HEK293 (cell line): Measurements from ENCODE around the gene FLNA.

ENCODE experiments used
- BCL11A ChIP-seq: fragments of 450-650 bp; formaldehyde crosslinking; IDR thresholded peaks from 2 replicates; pipeline ENCODE4 v1.5.1; 2016; ENCODE audit warnings: low read depth, missing biosample characterization, missing genetic modification characterization
- BCL11B ChIP-seq: fragments of 450-650 bp; formaldehyde crosslinking; IDR thresholded peaks from 2 replicates; pipeline ENCODE4 v1.5.1; 2016; ENCODE audit warnings: low read depth, missing biosample characterization, missing genetic modification characterization
- BCL6B ChIP-seq: fragments of 450-650 bp; formaldehyde crosslinking; IDR thresholded peaks from 2 replicates; pipeline ENCODE4 v1.5.1; 2017; ENCODE audit warnings: missing biosample characterization, missing genetic modification characterization
- CTCF ChIP-seq: fragments of 450-650 bp; formaldehyde crosslinking; IDR thresholded peaks from 2 replicates; pipeline ENCODE4 v1.5.1; 2016; ENCODE audit warnings: missing biosample characterization, missing genetic modification characterization
- SALL2 ChIP-seq: fragments of 450-650 bp; formaldehyde crosslinking; IDR thresholded peaks from 2 replicates; pipeline ENCODE4 v1.5.0; 2017; ENCODE audit warnings: missing biosample characterization, mild to moderate bottlenecking, missing genetic modification characterization, borderline replicate concordance
- SP3 ChIP-seq: fragments of 450-650 bp; formaldehyde crosslinking; IDR thresholded peaks from 2 replicates; pipeline ENCODE4 v1.5.1; 2016; ENCODE audit warnings: missing biosample characterization, missing genetic modification characterization
- TRIM28 ChIP-seq: IDR thresholded peaks from 2 replicates; pipeline ENCODE4 v1.6.1; 2011; ENCODE audit warnings: low read length, control low read depth, borderline replicate concordance
- ZBTB1 ChIP-seq: fragments of 450-650 bp; formaldehyde crosslinking; IDR thresholded peaks from 2 replicates; pipeline ENCODE4 v1.5.1; 2016; ENCODE audit warnings: missing biosample characterization, missing genetic modification characterization
- ZNF132 ChIP-seq: fragments of 450-650 bp; formaldehyde crosslinking; IDR thresholded peaks from 2 replicates; pipeline ENCODE4 v1.5.1; 2017; ENCODE audit warnings: missing biosample characterization, missing genetic modification characterization, borderline replicate concordance
- ZNF133 ChIP-seq: fragments of 450-650 bp; formaldehyde crosslinking; IDR thresholded peaks from 2 replicates; pipeline ENCODE4 v1.5.1; 2016; ENCODE audit warnings: missing biosample characterization, missing genetic modification characterization
- ZNF2 ChIP-seq: fragments of 450-650 bp; formaldehyde crosslinking; IDR thresholded peaks from 2 replicates; pipeline ENCODE4 v1.5.1; 2016; ENCODE audit warnings: missing biosample characterization, missing genetic modification characterization
- ZNF239 ChIP-seq: fragments of 450-650 bp; formaldehyde crosslinking; IDR thresholded peaks from 2 replicates; pipeline ENCODE4 v1.5.1; 2016; ENCODE audit warnings: missing biosample characterization, missing genetic modification characterization
- ZNF302 ChIP-seq: fragments of 450-650 bp; formaldehyde crosslinking; IDR thresholded peaks from 2 replicates; pipeline ENCODE4 v1.5.1; 2016; ENCODE audit warnings: missing biosample characterization, missing genetic modification characterization, low read depth
- ZNF341 ChIP-seq: fragments of 450-650 bp; formaldehyde crosslinking; IDR thresholded peaks from 2 replicates; pipeline ENCODE4; 2016; ENCODE audit warnings: low read depth, missing biosample characterization, missing genetic modification characterization
- ZNF350 ChIP-seq: fragments of 450-650 bp; formaldehyde crosslinking; IDR thresholded peaks from 2 replicates; pipeline ENCODE4 v1.5.0; 2017; ENCODE audit warnings: missing biosample characterization, mild to moderate bottlenecking, missing genetic modification characterization
- ZNF362 ChIP-seq: fragments of 450-650 bp; formaldehyde crosslinking; IDR thresholded peaks from 2 replicates; pipeline ENCODE4 v1.5.1; 2016; ENCODE audit warnings: missing biosample characterization, missing genetic modification characterization
- ZNF488 ChIP-seq: fragments of 450-650 bp; formaldehyde crosslinking; IDR thresholded peaks from 2 replicates; pipeline ENCODE4 v1.5.1; 2016; ENCODE audit warnings: missing biosample characterization, missing genetic modification characterization
- ZNF501 ChIP-seq: fragments of 450-650 bp; formaldehyde crosslinking; IDR thresholded peaks from 2 replicates; pipeline ENCODE4 v1.5.1; 2016; ENCODE audit warnings: missing biosample characterization, missing genetic modification characterization
- ZNF629 ChIP-seq: fragments of 450-650 bp; formaldehyde crosslinking; IDR thresholded peaks from 2 replicates; pipeline ENCODE4 v1.5.1; 2017; ENCODE audit warnings: missing biosample characterization, missing genetic modification characterization
- ZNF701 ChIP-seq: fragments of 450-650 bp; formaldehyde crosslinking; IDR thresholded peaks from 2 replicates; pipeline ENCODE4 v1.5.1; 2016; ENCODE audit warnings: missing biosample characterization, missing genetic modification characterization
- ZNF785 ChIP-seq: fragments of 450-650 bp; formaldehyde crosslinking; IDR thresholded peaks from 2 replicates; pipeline ENCODE4 v1.5.1; 2016; ENCODE audit warnings: missing biosample characterization, missing genetic modification characterization
- ZSCAN5A ChIP-seq: fragments of 450-650 bp; formaldehyde crosslinking; IDR thresholded peaks from 2 replicates; pipeline ENCODE4 v1.5.1; 2016; ENCODE audit warnings: missing biosample characterization, missing genetic modification characterization
- TF ChIP-seq, protein P1 (sequence below): fragments of 450-650 bp; IDR thresholded peaks from 2 replicates; pipeline ENCODE4 v1.5.1; 2018; ENCODE audit warnings: missing biosample characterization, mild to moderate bottlenecking, missing genetic modification characterization
- TF ChIP-seq, protein P2 (sequence below): fragments of 450-650 bp; formaldehyde crosslinking; IDR thresholded peaks from 2 replicates; pipeline ENCODE4 v1.5.1; 2016; ENCODE audit warnings: missing biosample characterization, missing genetic modification characterization
- TF ChIP-seq, protein P3 (sequence below): fragments of 450-650 bp; formaldehyde crosslinking; IDR thresholded peaks from 2 replicates; pipeline ENCODE4 v1.5.1; 2016; ENCODE audit warnings: missing biosample characterization, missing genetic modification characterization

The FLNA gene

DNA sequence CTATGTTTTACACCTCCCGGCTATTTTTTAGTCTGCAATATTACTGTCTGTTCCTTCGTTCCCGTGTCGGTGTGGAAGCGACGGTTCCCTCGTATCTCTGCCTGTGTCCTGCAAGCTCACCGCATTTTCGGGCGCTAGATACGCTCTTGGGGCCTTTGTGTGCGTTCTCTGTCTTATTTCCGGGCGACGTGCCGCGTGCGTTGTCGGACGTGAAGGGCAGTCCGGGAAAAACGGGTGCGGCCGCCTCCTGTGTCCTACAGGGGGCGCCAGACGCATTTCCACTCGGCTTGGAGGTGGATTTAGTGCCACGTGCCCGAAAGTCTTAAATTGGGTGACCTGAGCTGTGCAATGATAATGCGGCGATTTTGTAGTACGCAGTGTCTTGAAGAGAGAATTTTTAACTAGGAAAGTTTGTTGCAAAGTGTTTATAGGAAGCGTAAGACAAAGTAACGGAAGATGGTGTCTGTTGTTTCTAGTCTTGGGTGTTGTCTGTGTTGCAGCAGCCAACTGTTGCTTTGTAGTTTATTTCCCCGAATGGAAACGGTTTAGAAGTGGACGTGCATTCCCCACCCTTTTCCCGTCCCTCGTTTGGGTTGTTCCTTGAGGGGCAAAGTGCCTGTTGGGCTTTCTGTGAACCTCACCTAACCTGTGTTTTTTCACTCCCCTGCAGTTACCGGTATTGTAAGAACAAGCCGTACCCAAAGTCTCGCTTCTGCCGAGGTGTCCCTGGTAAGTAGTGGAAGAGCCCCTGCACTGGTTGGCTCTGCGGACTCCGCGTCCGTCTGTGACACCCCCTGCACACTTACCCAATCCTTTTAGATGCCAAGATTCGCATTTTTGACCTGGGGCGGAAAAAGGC is 24.5 kb upstream of the FLNA start (continued):
- TF ChIP-seq ZNF785 (tag by site-specific recombination) (no peak), ZNF132 (tag by site-specific recombination) (no peak), ZSCAN5A (tag by site-specific recombination) (no peak), ZNF350 (tag by site-specific recombination) (no peak), BCL11B (tag by site-specific recombination) (0 out of 2 replicates have a peak, but pooled peaks have one; percentile 28), BCL6B (tag by site-specific recombination) (no peak), ZNF629 (tag by site-specific recombination) (no peak), ZNF341 (tag by site-specific recombination) (0 out of 2 replicates have a peak, but pooled peaks have one; percentile 6), ZNF133 (tag by site-specific recombination) (no peak), ZNF701 (tag by site-specific recombination) (no peak), CTCF (peak; percentile 91), ZNF2 (tag by site-specific recombination) (no peak), ZNF488 (tag by site-specific recombination) (no peak), ZNF239 (no peak), ZNF362 (tag by site-specific recombination) (no peak), ZNF302 (tag by site-specific recombination) (no peak), TRIM28 (no peak), SALL2 (tag by site-specific recombination) (no peak), ZNF501 (tag by site-specific recombination) (0 out of 2 replicates have a peak, but pooled peaks have one; percentile 14), ZBTB1 (tag by site-specific recombination) (no peak), BCL11A (tag by site-specific recombination) (no peak; the same call in 1 of the 2 replicates), SP3 (tag by site-specific recombination) (no peak)
- TF ChIP-seq, protein P1, sequence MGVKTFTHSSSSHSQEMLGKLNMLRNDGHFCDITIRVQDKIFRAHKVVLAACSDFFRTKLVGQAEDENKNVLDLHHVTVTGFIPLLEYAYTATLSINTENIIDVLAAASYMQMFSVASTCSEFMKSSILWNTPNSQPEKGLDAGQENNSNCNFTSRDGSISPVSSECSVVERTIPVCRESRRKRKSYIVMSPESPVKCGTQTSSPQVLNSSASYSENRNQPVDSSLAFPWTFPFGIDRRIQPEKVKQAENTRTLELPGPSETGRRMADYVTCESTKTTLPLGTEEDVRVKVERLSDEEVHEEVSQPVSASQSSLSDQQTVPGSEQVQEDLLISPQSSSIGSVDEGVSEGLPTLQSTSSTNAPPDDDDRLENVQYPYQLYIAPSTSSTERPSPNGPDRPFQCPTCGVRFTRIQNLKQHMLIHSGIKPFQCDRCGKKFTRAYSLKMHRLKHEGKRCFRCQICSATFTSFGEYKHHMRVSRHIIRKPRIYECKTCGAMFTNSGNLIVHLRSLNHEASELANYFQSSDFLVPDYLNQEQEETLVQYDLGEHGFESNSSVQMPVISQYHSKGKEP = no peak
- TF ChIP-seq, protein P2, sequence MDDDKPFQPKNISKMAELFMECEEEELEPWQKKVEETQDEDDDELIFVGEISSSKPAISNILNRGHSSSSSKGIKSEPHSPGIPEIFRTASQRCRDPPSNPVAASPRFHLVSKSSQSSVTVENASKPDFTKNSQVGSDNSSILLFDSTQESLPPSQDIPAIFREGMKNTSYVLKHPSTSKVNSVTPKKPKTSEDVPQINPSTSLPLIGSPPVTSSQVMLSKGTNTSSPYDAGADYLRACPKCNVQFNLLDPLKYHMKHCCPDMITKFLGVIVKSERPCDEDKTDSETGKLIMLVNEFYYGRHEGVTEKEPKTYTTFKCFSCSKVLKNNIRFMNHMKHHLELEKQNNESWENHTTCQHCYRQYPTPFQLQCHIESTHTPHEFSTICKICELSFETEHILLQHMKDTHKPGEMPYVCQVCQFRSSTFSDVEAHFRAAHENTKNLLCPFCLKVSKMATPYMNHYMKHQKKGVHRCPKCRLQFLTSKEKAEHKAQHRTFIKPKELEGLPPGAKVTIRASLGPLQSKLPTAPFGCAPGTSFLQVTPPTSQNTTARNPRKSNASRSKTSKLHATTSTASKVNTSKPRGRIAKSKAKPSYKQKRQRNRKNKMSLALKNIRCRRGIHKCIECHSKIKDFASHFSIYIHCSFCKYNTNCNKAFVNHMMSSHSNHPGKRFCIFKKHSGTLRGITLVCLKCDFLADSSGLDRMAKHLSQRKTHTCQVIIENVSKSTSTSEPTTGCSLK (tag by site-specific recombination) = no peak; the same call in 1 of the 2 replicates
- TF ChIP-seq, protein P3, sequence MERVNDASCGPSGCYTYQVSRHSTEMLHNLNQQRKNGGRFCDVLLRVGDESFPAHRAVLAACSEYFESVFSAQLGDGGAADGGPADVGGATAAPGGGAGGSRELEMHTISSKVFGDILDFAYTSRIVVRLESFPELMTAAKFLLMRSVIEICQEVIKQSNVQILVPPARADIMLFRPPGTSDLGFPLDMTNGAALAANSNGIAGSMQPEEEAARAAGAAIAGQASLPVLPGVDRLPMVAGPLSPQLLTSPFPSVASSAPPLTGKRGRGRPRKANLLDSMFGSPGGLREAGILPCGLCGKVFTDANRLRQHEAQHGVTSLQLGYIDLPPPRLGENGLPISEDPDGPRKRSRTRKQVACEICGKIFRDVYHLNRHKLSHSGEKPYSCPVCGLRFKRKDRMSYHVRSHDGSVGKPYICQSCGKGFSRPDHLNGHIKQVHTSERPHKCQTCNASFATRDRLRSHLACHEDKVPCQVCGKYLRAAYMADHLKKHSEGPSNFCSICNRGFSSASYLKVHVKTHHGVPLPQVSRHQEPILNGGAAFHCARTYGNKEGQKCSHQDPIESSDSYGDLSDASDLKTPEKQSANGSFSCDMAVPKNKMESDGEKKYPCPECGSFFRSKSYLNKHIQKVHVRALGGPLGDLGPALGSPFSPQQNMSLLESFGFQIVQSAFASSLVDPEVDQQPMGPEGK (tag by site-specific recombination) = no peak
- TF ChIP-seq, all 188 proteins: peak for 13
